ENCODE measurements around the gene BSPH1.

DNA sequence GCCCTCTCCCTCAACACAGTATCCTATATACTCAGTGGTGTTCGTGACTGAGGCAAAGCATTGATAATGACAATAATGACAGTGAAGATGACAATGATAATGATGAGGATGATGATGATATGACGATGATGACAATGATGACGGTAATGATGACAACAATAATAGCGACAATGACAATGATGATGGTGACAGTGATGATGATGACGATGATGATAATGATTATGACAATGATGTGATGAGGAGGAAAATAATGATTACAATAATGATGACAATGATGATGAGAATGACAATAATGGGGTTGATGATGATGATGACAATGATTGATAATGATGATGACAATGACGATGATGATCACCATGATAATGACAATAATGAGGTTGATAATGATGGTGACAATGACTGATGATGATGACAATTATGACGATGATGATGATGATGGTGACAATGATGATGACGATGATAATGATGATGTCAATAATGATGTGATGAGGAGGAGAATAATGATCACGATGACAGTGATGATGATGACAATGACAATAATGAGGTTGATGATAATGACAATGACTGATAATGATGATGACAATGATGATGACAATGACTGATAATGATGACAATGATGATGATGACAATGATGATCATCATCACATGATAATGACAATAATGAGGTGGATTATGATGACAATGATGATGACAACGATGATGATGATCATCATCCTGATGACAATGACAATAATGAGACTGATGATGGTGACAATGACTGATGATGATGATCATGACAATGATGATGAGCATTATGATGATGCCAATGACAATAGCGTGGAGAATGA, 19.2 kb upstream of the BSPH1 start:
- TF ChIP-seq, protein P1, sequence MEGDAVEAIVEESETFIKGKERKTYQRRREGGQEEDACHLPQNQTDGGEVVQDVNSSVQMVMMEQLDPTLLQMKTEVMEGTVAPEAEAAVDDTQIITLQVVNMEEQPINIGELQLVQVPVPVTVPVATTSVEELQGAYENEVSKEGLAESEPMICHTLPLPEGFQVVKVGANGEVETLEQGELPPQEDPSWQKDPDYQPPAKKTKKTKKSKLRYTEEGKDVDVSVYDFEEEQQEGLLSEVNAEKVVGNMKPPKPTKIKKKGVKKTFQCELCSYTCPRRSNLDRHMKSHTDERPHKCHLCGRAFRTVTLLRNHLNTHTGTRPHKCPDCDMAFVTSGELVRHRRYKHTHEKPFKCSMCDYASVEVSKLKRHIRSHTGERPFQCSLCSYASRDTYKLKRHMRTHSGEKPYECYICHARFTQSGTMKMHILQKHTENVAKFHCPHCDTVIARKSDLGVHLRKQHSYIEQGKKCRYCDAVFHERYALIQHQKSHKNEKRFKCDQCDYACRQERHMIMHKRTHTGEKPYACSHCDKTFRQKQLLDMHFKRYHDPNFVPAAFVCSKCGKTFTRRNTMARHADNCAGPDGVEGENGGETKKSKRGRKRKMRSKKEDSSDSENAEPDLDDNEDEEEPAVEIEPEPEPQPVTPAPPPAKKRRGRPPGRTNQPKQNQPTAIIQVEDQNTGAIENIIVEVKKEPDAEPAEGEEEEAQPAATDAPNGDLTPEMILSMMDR (IDR thresholded peaks at IDR 0.05) = no peak
- TF ChIP-seq POLR2A (IDR thresholded peaks at IDR 0.05) = no peak
